ENCODE results near the gene TBC1D4. TPM values are rescaled to one million over a fixed set of nuclear protein-coding genes. Genes with fewer than 3 reads are reported as not detected.

Gene TBC1D4
- polyA plus RNA-seq, 1 experiment: 8.0 TPM

- TF ChIP-seq, protein P1, sequence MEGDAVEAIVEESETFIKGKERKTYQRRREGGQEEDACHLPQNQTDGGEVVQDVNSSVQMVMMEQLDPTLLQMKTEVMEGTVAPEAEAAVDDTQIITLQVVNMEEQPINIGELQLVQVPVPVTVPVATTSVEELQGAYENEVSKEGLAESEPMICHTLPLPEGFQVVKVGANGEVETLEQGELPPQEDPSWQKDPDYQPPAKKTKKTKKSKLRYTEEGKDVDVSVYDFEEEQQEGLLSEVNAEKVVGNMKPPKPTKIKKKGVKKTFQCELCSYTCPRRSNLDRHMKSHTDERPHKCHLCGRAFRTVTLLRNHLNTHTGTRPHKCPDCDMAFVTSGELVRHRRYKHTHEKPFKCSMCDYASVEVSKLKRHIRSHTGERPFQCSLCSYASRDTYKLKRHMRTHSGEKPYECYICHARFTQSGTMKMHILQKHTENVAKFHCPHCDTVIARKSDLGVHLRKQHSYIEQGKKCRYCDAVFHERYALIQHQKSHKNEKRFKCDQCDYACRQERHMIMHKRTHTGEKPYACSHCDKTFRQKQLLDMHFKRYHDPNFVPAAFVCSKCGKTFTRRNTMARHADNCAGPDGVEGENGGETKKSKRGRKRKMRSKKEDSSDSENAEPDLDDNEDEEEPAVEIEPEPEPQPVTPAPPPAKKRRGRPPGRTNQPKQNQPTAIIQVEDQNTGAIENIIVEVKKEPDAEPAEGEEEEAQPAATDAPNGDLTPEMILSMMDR (IDR thresholded peaks at IDR 0.05; ENCODE audit: low read depth, low read length): no peak
- no peak for DNase-seq (ENCODE audit: low read depth, low spot score)
- CTCF ChIA-PET: no interaction called here
- no peaks in the 10 kb centered on the region for H3K27me3 ChIP-seq (ENCODE audit: control insufficient read depth, insufficient read depth, low read length)
- no peak overlapping the region for H3K27ac ChIP-seq (ENCODE audit: low read depth, low read length)
- POLR2A ChIA-PET: interaction anchor here (0.5 kb wide), 1 partner anchor 56 kb away, joined by 4 read pairs; no protein-coding TSS in a partner anchor
- no peak overlapping the region for H3K4me3 ChIP-seq (ENCODE audit: low read depth, low read length)
- no peaks in the 10 kb centered on the region for H3K9me3 ChIP-seq (ENCODE audit: control insufficient read depth, insufficient read depth, low read length)
These were observed 75.8 kb downstream of the TBC1D4 start for GRCh38 chr13:75405976-75406703.

DNA sequence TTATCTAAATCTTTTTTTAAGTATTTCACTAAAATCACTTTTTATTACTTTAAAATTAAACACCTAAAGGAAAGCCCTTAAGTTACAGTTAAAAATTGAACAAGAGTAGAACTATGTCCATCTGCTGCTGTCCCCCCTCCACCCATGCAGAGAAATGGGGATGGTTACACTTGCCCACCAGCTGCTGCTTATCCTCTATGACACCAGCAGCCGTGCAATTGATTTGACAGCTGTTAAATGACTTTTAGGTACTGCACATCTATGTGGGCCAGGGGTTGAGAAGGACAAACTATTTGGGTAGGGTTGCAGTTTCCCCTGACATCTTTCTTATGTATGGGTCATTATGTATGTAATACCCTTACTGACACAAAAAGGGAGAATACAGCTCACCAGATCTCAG is 77.2 kb downstream of the TBC1D4 start:
- Histone ChIP-seq H3K27me3 (ENCODE audit: control insufficient read depth, insufficient read depth, low read length) (no peaks in the 10 kb centered on the region), H3K27ac (ENCODE audit: low read depth, low read length) (no peak overlapping the region), H3K4me3 (ENCODE audit: low read depth, low read length) (no peak overlapping the region), H3K9me3 (ENCODE audit: control insufficient read depth, insufficient read depth, low read length) (peaks cover 2% of the 10 kb centered on the region; the same call in 1 of the 2 replicates)
- TF ChIP-seq, protein P1 (IDR thresholded peaks at IDR 0.05; ENCODE audit: low read depth, low read length): no peak
- POLR2A ChIA-PET: no interaction called here
- DNase-seq (ENCODE audit: low read depth, low spot score): no peak
- CTCF ChIA-PET: no interaction called here

DNA sequence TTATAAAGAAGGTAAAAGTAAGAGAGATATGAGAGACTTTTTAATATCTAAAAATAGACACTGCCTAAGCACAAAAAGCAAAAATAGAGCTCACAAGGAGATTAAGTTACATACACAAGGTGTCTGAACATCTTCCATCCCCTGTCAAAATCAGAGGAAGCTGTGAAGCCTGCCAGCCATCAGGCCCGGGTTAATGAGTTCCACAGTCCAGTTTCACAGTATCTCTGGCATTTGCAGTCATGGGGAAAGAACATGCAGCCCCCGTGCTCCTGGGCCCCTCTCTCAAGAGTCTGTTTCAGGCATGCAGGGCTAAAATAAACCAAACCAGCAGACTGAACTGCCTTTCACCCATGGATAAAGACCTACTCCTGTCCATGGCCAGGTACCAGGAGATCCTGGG is 79.2 kb downstream of the TBC1D4 start:
- Histone ChIP-seq H3K9me3 (ENCODE audit: control insufficient read depth, insufficient read depth, low read length) (peaks cover 10% of the 10 kb centered on the region), H3K27me3 (ENCODE audit: control insufficient read depth, insufficient read depth, low read length) (no peaks in the 10 kb centered on the region), H3K4me3 (ENCODE audit: low read depth, low read length) (no peak overlapping the region), H3K27ac (ENCODE audit: low read depth, low read length) (no peak overlapping the region)
- ChIA-PET POLR2A (no interaction called here), CTCF (interaction anchor here (0.8 to 4.1 kb wide), 4 partner anchors 30 to 80 kb away, joined by 3 to 20 read pairs (median 8); partner anchors contain the start of gene TBC1D4)
- DNase-seq (ENCODE audit: low read depth, low spot score): no peak
- TF ChIP-seq, protein P1 (IDR thresholded peaks at IDR 0.05; ENCODE audit: low read depth, low read length): no peak

DNA sequence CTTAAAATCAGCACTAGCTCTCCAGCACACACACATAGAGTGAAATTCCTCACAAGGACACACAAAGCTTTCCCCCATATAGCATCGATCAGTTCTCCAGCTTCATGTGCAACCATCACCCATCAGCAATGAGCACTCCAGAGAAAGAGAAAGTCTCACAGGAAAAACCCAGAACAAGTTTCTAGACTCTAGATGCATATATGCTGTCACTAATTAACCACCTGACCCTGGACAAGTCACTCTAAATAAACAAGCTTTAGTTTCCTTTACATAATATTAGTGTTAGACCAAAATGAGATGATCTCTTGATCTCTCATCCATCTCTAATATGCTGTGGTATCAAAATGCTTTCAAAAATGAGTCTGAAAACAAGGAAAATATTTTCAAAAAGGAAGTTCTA is 81.2 kb downstream of the TBC1D4 start:
- ChIA-PET POLR2A (no interaction called here), CTCF (interaction anchor here (3.7 to 4.1 kb wide), 2 partner anchors 28 to 82 kb away, joined by 12 to 20 read pairs; partner anchors contain the start of gene TBC1D4)
- no peak overlapping the region for H3K27ac ChIP-seq (ENCODE audit: low read depth, low read length)
- no peak overlapping the region for H3K4me3 ChIP-seq (ENCODE audit: low read depth, low read length)
- DNase-seq (ENCODE audit: low read depth, low spot score): no peak
- TF ChIP-seq, protein P1 (IDR thresholded peaks at IDR 0.05; ENCODE audit: low read depth, low read length): no peak
- peaks cover 10% of the 10 kb centered on the region for H3K9me3 ChIP-seq (ENCODE audit: control insufficient read depth, insufficient read depth, low read length)
- no peaks in the 10 kb centered on the region for H3K27me3 ChIP-seq (ENCODE audit: control insufficient read depth, insufficient read depth, low read length)

DNA sequence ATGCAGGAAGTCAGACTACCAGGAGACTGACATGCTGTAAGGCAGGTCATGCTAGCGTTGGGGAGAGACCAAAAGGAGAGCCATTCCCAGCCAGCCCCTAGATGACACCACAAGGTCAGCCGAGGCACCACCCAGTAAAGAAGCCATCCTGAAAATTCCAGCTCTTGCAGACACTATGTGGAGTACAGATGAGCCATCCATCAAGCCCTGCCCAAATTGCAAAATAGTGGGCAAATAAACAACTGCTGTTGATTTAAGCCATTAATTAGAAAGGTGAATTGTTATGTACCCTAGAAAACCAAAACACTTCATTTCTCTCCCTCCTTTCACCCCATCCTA is 82.1 kb downstream of the TBC1D4 start:
- TF ChIP-seq, protein P1 (IDR thresholded peaks at IDR 0.05; ENCODE audit: low read depth, low read length): no peak
- H3K4me3 ChIP-seq (ENCODE audit: low read depth, low read length): no peak overlapping the region
- no peak overlapping the region for H3K27ac ChIP-seq (ENCODE audit: low read depth, low read length)
- peaks cover 10% of the 10 kb centered on the region for H3K9me3 ChIP-seq (ENCODE audit: control insufficient read depth, insufficient read depth, low read length)
- DNase-seq (ENCODE audit: low read depth, low spot score): no peak
- ChIA-PET CTCF (no interaction called here), POLR2A (interaction anchor here (0.5 kb wide), 1 partner anchor 317 kb away, joined by 3 read pairs; no protein-coding TSS in a partner anchor)
- H3K27me3 ChIP-seq (ENCODE audit: control insufficient read depth, insufficient read depth, low read length): no peaks in the 10 kb centered on the region
